CD4-positive, alpha-beta T cell treated with Interferon alpha-2 for 1 hour (primary cell): ENCODE measurements around the gene ACP7.
A peak's percentile ranks its signal among the peaks of the same experiment; 100 is the strongest.
"Not testable (repeated sequence)": the region's sequence is repeated elsewhere in the genome, so short reads cannot be mapped to it uniquely, and the experiment has no call there.

Source experiments
- DNase-seq, 2 donors: peaks; one replicate each; pipeline ENCODE4 v3.0.0-alpha.2; 2020 to 2022

Gene ACP7

DNA sequence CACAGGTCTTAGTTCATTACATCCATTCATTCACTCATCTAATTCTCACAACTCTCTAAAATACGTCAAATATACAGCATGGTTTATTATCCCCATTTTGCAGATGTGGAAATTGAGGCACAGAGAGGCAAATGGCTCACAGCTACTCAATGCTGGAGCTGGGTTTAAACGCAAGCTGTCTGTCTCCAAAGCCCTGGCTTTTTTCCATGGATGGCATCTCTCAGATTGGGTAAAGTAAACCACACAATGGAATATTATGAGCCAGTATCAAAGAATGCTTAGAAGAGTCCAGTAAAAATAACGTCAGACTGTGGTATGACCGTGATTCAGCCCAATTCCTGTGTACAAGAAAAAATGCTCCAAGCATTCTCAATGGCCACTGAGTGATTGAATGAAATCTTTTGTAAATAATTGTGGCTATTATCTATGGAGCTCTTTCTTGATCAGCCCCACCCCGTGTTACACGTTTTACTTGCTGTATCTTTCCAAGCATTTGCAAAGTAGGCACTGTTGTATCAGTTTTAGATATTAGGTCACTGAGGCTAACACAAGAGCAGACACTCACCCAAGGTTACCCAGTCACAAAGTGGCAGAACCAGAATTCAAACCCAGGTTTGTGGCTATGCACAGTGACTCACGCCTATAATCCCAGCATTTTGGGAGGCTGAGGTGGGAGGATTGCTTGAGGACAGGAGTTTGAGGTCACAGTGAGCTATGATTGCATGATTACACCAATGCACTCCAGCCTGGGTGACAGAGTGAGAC is 5.5 kb upstream of the ACP7 start:
- DNase-seq, result no peak

DNA sequence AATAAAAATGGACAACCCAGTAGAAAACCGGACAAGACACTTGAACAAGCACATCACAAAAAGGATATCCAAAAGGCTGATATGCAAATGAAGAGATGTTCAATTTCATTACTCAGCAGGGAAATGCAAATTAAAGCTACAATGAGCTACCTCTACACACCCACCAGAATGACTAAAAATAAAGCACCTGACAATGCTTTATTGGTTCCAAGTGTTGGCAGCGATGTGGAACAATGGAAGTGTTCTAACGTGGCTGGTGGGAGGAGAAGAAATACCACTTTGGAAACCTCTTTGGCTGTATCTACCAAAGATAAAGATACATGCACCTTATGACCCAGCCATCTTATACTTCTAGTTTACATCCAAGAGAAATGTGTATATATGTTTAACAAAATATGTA is 3.7 kb upstream of the ACP7 start:
- no peak for DNase-seq

DNA sequence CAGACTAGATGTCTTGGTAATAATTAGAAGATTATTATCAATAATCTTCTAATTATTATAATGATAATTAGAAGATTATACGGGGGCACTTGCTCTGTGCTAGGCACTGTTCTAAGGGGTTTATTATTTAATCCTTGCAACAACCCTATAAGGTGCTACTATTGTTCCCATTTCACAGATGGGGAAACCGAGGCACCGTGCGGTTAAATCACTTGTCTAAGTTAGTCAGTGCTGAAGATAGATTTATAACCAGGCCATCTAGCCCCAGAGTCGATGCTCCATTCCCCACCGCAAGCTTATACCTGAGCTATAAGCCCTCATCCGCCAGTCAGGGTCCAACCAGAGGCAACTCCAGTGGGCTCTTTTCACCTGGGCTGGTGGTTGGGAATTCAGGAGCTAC is 2.0 kb upstream of the ACP7 start:
- DNase-seq, result no peak

DNA sequence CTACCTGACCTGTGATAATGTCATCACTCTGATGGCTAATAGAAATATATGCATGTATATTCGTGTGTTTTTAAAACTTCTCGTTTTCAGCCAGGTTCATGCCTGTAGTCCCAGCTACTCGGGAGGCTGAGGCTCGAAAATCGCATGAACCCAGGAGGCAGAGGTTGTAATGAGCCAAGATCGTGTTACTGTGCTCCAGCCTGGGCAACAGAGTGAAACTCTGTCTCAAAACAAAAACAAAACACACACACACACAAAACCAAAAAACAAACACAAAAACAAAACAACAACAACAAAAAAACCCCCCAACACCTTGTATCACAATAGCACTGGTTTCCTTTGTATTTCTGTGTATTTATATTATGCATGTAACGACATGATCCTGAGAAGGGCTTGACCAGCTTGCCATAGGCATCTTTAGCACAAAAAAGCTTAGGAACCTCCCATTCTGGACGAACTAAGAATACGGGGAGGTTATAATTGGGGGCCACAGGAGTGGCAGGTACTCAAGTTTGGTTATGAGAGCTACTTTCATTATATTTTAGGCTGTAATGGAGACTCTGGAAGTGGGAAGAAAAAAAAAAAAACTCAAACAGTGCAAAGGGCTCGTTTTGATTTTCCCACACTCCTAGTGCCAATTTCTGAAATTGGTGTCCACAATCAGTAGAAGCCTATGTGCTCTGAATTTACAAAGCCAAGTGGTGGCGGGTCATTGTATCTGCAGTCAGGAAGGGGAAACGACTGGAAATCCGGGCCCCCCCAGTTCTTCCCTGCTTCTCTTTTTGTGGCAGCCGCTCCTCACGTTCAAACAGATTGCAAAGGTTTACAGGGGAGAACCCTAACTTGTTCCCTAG is 1.2 kb upstream of the ACP7 start:
- DNase-seq, result no peak

DNA sequence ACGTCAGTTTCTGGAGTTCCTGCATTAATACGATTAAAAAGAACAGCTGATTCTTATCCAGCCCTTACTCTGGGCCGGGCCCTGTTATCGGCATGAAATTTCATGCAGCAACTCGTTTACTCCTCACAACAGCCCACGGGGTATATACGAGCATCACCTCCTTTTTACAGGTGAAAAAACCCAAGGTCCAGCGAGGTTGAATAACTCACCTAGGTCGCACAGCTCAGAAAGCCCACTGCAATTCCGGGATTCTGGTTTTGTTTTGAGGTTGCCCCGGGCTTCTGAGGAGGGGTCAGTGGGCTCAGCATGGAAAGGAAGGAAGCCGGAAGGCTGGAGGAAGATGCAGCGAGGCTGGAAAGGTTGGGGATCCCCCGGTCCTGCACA is 577 bp upstream of the ACP7 start:
- peak in 1 of 2 donors; percentile 20 for DNase-seq

DNA sequence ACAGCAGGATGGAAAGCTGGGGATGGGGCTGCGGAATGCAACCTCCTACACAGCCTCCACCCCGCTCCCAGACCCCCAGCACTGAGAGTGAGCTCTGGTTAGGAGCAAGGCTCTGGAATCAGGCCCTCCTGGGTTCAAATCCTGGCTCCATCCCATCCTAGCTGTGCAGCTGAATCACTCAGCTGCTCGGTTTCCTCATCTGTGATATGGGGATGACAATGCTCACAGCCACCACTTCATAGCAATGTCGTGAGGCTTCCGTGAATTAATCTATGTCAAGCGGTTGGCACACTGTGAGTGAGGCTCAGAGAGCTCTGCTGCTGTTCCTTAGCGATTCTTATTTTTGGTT is 538 bp downstream of the ACP7 start:
- no peak for DNase-seq

DNA sequence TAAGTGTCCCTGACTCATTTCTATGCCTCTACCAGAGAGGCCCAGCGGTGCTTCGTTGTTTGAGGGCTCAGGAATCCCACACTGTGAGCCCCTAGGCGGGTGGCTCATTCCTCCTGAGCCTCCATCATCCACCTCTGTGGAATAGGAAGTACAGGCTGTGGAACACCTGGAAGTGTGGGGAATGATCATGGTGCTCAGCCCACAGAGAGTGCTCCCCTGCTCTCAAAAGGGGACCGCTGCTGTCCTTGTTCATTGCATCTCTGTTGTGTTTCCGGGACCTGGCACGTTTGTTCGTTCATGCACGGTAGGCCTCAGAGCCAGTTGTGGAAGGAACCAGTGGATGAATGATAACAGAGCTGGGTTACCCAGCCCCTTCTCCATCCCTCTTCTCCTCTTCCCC is 1.2 kb downstream of the ACP7 start:
- no peak for DNase-seq

DNA sequence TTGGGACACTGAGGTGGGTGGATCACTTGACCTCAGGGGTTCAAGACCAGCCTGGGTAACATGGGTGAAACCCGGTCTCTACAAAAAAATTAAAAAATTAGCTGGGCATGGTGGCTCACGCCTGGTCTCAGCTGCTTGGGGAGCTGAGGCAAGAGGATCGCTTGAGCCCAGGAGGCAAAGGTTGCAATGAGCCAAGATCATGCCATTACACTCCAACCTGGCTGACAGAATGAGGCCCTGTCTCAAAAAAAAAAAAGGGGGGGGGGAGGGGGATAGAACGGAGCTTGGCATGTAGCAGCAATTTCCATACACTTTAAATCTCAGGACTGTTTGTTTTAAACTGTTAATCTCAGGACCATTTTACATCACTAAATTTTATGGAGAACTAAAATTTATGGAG is 2.2 kb downstream of the ACP7 start:
- DNase-seq, result no peak

DNA sequence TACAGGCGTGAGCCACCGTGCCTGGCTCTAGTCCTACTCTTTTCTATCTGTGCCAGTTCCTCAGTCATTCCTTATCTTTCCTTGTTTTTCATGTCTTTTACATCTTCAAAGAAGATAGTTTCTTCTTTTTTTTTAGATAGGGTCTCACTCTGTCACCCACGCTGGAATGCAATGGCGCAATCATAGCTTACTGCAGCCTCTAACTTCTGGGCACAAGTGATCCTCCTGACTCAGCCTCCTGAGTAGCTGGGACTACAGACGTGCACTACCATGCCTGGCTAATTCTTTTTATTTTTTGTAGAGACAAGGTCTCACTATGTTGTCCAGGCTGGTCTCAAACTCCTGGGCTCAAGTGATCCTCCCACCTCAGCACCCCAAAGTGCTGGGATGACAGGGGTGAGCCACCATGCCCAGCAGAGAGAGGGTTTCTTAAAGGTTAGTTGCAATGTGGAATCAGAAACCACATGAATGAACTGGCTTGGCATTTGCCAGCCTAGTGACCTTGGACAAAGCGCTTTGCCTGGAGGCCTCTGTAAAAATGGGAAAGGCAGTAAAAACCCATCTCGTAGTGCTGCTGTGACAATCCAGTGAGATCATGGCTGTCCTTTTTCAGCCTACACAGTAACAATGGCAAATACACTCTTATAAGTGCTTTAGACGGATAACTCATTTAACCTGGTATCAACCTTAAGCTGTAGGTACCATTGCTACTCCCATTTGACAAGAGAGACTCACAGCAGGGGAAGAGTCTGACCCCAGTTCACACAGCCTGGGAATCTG is 3.9 kb downstream of the ACP7 start:
- no peak for DNase-seq

DNA sequence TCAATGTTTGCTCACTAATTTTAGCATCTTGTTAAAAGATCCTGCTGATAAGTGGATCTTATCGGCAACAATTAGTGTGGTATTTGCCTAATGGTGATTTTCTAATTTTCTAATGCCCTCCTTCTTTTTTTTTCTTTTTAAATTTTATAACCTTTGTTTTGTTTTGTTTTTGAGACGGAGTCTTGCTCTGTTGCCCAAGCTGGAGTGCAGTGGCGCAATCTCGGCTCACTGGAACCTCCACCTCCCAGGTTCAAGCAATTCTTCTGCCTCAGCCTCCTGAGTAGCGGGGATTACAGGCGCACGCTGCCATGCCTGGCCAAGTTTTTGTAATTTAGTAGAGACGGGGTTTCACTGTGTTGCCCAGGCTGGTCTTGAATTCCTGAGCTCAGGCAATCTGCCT is 5.8 kb downstream of the ACP7 start:
- DNase-seq, result not testable (repeated sequence)

DNA sequence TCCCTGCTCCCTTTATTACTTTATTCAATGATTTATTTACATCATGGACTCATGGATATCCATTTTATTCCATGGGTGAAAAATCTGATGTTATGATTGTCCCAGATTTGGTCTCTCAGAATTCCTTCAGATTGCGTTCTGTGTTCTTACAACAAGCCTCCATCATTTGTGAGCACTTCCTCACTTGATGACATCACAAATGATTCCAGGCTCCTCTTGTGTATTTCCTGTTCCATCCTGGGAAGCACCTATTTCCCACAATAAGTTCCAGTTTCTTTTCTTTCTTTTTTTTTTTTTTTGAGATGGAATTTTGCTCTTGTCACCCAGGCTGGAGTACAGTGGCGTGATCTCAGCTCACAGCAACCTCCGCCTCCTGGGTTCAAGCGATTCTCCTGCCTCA is 6.7 kb downstream of the ACP7 start:
- DNase-seq, result no peak

DNA sequence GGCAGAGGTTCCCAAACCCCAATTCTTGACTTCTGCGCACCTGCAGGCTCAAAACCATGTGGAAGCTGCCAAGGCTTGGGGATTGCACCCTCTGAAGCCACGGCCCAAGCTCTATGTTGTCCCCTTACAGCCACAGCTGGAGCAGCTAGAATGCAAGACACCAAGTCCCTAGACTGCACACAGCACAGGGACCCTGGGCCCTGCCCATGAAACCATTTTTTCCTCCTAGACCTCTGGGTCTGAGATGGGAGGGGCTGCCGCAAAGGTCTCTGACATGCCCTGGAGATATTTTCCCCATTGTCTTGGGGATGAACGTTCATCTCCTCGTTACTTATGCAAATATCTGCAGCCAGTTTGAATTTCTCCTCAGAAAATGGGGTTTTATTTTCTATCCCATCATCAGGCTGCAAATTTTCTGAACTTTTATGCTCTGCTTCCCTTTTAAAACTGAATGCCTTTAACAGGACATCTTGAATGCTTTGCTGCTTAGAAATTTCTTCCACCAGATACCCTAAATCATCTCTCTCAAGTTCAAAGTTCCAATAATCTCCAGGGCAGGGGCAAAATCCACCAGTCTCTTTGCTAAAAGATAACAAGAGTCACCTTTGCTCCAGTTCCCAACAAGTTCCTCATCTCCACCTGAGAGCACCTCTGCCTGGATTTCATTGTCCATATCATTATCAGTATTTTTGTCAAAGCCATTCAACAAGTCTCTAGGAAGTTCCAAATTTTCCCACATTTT is 11.8 kb downstream of the ACP7 start:
- not testable (repeated sequence) for DNase-seq

DNA sequence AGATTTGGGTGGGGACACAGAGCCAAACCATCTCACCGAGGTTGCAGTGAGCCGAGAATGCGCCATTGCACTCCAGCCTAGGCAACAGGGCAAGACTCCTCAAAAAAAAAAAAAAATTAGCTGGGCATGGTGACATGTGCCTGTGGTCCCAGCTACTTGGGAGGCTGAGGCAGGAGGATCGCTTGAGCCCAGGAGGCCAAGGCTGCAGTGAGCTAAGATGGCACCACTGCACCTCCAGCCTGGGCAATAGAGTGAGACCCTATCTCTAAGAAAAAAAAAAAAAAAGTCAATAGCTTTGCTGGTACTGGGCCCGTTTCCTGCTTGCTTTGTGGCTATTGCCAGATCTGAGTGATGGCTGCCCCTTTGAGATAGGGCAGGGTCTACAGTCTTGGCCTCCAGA is 13.1 kb downstream of the ACP7 start:
- no peak for DNase-seq

DNA sequence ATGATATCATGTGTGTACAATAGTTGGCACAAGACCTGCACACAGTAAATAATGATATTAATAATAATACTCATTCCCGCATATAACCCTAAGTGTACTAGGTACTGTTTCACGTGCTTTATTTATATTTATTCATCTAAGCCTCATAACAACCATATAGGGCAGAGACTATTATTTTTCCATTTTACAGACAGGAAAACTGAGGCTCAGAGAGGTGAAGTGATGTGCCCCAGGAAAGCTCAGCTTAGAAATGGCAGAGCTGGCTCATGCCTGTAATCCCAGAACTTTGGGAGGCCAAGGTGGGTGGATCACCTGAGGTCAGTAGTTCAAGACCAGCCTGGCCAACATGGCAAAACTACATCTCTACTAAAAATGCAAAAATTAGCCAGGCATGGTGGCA is 13.6 kb downstream of the ACP7 start:
- no peak for DNase-seq

DNA sequence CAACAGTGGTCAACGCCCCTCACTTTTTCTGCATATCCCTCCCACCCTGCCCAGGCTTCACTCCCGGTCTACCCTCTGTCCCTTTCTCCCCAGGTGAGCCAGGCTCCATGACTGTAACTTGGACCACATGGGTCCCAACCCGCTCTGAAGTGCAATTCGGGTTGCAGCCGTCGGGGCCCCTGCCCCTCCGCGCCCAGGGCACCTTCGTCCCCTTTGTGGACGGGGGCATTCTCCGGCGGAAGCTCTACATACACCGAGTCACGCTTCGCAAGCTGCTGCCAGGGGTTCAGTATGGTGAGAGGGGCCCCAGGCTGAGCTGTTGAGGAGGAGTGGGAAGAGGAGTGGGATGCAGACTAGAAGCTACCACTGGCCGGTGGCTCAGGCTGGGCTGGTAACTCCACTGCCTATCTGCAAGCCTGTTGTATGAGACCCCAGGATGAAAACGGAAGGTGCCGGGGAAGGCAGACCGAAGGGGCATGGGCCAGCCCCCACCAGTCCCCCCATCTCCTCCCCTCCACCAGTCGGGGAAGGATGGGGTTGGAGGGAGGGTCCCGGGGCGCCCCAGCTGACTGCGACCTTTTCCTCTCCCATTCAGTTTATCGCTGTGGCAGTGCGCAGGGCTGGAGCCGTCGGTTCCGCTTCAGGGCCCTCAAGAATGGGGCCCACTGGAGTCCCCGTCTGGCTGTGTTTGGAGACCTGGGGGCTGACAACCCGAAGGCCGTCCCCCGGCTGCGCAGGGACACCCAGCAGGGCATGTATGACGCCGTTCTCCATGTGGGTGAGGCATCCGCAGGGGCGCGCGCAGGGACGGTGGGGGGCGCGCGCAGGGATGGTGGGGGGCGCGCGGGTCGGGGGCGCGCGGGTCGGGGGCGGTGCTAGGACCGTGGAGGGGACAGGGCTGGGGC is 14.4 kb downstream of the ACP7 start:
- DNase-seq, result no peak

DNA sequence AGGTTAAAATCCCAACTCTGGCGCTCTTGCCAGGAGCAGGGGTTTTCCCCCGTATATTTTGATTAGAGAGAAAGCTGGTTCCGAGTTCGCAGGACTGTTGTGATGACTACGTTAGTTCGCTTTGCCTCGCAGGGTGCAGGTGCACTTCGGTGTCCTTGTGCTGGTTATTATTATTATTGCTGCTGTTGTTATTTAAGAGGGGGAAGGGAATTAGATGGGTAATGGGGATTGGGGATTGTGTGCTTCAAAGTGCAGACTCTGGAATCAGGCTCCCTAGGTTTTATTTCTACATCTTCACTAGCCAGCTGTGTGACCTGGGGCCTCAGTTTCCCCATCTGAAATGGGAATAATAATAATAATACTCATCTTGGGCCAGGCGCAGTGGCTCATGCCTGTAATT is 15.2 kb downstream of the ACP7 start:
- DNase-seq, result no peak

DNA sequence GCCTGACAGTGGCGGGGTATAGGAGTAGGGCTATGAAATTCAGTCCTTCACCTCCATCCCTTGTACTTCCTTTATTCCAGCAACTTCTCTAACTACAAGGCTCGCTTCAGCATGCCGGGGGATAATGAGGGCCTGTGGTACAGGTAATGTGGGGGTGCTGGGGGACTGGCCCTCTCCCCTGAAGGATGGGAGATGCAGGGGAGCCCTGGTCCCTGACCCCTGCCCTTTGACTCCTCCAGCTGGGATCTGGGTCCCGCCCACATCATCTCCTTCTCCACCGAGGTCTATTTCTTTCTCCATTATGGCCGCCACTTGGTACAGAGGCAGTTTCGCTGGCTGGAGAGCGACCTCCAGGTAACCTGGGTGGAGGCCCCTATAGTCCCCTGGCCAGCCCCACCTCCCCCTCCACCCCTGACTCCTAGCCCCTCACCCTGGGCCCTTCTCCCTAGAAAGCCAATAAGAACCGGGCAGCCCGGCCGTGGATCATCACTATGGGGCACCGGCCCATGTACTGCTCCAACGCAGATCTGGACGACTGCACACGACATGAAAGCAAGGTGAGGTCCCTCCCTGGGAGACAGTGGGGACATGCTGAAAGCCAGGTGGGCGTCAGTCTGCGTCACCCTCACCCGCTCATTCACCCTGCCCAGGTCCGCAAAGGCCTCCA is 16.5 kb downstream of the ACP7 start:
- no peak for DNase-seq

DNA sequence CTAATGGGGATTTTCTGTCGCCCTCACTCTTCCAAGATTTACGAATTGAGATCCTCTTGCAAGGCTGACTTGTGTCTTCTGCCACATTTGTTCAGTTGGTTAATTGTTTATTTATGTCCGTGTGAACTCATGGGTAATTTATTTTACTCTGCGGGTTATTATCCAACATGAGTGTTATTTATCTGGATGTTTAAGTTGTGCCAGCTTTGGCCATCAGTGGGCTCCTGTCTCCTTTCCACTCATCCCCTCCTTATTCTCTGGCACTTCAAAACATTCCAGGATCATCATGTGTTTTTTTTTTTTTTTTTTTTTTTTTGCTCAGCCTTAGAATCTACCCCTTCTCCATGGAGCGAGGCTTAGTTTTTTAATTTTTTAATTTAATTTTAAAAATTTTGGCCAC is 19.0 kb downstream of the ACP7 start:
- DNase-seq, result no peak

DNA sequence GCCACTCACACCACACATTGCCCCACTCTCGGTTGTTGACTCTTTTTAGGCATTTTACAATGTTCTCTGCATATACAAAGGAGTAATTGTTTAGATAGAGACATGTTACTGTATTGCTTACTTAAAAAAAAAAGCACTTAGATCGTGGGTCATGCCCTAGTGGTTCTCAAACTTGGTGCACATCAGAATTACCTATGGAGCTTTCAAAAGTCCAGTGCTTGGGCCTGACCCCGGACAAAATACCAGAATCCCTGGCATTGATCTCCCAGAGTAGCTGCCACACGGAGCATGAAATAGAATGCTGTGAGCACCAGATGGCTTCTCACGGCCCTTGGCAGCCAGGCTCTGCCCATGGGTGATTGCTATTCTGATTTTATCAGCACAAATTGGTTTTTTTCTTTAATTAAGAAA is 20.0 kb downstream of the ACP7 start:
- DNase-seq, result no peak

DNA sequence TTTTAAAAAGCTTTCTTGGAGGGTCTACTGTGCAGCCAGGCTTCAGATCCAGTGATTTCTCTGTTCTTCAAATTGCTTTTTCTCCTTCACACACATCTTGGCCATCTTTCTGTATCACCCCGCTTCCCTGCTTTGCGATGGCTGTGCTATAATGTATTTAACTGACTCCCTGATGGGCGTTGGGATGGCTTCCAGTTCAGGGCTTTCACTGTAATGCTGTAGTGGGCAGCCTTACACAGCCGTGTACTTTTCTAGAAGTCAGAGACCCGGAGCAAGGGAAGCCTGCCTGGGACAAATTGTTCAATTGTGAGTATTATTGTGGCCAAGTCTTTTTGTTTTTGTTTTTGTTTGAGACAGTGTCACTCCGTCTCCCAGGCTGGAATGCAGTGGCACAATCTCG is 22.0 kb downstream of the ACP7 start:
- no peak for DNase-seq

DNA sequence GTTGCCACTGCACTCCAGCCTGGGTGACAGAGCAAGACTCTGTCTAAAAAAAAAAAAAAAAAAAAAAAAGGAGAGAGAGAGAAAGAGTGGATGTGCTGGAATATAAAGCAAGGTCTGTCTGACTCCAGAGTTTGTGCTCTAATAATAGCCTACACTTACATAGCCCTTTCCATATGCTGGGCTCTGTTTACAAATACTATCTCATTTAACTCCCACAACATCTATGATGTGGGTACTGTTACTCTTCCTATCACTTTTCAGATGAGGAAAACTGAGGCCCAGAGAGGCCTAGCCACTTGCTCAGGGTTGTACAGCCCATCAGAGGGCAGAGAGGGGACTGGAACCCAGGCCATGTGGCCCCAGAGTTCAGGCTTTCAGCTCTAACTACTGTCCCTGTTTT is 25.5 kb downstream of the ACP7 start:
- DNase-seq, result no peak
